ENCODE results near the gene FGGY.

- TF ChIP-seq POLR2A (IDR thresholded peaks at IDR 0.05; ENCODE audit: extremely low read depth, insufficient read length) (no peak), CTCF (IDR thresholded peaks at IDR 0.05; ENCODE audit: low read depth, low read length) (no peak)
Measured at GRCh38 chr1:59314776-59315528, 18.1 kb downstream of the FGGY start.
